ENCODE measurements around the gene BABAM2.

DNA sequence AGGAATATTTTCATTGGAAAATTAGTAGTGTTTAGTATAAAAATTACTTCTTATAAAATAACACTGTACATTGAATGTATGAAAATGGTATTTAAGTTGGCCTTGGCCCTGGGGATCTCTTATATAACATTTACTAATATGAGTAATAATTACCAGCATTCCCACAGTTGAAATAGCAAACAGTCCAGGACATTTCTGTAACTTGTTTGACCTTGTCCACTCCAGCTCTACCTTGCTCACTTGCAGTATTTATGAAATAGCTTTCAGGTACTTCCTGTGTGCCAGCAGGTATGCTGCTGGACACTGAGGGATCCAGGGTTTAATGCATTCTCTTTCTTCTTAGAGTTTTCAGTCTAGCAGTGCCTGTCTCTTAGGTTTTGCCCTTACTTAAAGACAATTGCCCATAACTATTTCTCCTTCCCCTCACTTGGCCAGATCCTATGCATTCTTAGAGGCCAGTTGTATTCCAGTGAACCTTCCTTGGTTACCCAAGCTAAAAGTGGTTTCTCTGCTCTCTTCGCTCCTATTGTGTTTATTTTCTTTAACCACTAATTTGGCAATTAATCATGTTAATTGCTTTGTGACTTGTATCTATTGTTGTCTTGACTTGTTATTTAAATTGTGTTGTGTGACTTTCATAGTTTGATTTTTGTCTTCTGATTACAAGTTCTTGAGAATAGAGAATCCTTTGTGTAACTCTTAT lies 25.9 kb downstream of the BABAM2 start:
- no peak for TF ChIP-seq TAF1 (IDR thresholded peaks at IDR 0.05; ENCODE audit: borderline replicate concordance, low read depth, low read length)
- TF ChIP-seq SIN3A (IDR thresholded peaks at IDR 0.05; ENCODE audit: low read depth, low read length): no peak
- TF ChIP-seq EP300 (IDR thresholded peaks at IDR 0.05; ENCODE audit: borderline replicate concordance in 1 of 2, control insufficient read depth in 1 of 2, low read depth in 2 of 2, low read length in 2 of 2): no peak
- no peak for TF ChIP-seq MXI1 (IDR thresholded peaks at IDR 0.05; ENCODE audit: low read depth, low read length)
- TF ChIP-seq, protein P1, sequence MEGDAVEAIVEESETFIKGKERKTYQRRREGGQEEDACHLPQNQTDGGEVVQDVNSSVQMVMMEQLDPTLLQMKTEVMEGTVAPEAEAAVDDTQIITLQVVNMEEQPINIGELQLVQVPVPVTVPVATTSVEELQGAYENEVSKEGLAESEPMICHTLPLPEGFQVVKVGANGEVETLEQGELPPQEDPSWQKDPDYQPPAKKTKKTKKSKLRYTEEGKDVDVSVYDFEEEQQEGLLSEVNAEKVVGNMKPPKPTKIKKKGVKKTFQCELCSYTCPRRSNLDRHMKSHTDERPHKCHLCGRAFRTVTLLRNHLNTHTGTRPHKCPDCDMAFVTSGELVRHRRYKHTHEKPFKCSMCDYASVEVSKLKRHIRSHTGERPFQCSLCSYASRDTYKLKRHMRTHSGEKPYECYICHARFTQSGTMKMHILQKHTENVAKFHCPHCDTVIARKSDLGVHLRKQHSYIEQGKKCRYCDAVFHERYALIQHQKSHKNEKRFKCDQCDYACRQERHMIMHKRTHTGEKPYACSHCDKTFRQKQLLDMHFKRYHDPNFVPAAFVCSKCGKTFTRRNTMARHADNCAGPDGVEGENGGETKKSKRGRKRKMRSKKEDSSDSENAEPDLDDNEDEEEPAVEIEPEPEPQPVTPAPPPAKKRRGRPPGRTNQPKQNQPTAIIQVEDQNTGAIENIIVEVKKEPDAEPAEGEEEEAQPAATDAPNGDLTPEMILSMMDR (IDR thresholded peaks at IDR 0.05 in 2 of 3, conservative IDR thresholded peaks at IDR 0.05 in 1 of 3; ENCODE audit: control insufficient read depth in 2 of 3, extremely low read depth in 1 of 3, insufficient read depth in 1 of 3, low read depth in 3 of 3, low read length in 3 of 3): no peak
- TF ChIP-seq HDGF (IDR thresholded peaks at IDR 0.05): no peak
- no peak for TF ChIP-seq CREB1 (IDR thresholded peaks at IDR 0.05; ENCODE audit: low read depth)
- TF ChIP-seq POLR2A (IDR thresholded peaks at IDR 0.05; ENCODE audit: low read depth, low read length): no peak
- TF ChIP-seq, protein P2, sequence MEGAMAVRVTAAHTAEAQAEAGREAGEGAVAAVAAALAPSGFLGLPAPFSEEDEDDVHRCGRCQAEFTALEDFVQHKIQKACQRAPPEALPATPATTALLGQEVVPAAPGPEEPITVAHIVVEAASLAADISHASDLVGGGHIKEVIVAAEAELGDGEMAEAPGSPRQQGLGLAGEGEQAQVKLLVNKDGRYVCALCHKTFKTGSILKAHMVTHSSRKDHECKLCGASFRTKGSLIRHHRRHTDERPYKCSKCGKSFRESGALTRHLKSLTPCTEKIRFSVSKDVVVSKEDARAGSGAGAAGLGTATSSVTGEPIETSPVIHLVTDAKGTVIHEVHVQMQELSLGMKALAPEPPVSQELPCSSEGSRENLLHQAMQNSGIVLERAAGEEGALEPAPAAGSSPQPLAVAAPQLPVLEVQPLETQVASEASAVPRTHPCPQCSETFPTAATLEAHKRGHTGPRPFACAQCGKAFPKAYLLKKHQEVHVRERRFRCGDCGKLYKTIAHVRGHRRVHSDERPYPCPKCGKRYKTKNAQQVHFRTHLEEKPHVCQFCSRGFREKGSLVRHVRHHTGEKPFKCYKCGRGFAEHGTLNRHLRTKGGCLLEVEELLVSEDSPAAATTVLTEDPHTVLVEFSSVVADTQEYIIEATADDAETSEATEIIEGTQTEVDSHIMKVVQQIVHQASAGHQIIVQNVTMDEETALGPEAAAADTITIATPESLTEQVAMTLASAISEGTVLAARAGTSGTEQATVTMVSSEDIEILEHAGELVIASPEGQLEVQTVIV (IDR thresholded peaks at IDR 0.05; ENCODE audit: borderline replicate concordance, partially characterized antibody): no peak
- no peak for TF ChIP-seq KDM1A (IDR thresholded peaks at IDR 0.05; ENCODE audit: borderline replicate concordance)
- TF ChIP-seq EZH2 (IDR thresholded peaks at IDR 0.05; ENCODE audit: borderline replicate concordance, control insufficient read depth, low read depth, low read length): no peak
